Measurements from ENCODE around the gene MIEN1.
"Not testable (repeated sequence)": the region's sequence is repeated elsewhere in the genome, so short reads cannot be mapped to it uniquely, and the experiment has no call there.

Gene MIEN1

GRCh38 chr17:39738983-39739884 lies 8.9 kb upstream of the MIEN1 start:
- peak; percentile 91 for DNase-seq

- peak; percentile 64 for DNase-seq
Observed at GRCh38 chr17:39738568-39738901, 8.2 kb upstream of the MIEN1 start.

GRCh38 chr17:39737760-39738567 lies 7.6 kb upstream of the MIEN1 start, which contains the start of gene GRB7:
TSS of gene GRB7 (plus strand) at chr17:39737938. CDS start at chr17:39742302, 4,364 bp downstream.
- peak; percentile 90 for DNase-seq

GRCh38 chr17:39737206-39737759 lies 7.0 kb upstream of the MIEN1 start:
- no peak for DNase-seq

GRCh38 chr17:39736319-39737165 lies 6.2 kb upstream of the MIEN1 start:
- DNase-seq, result no peak

- no peak for DNase-seq
Observed at GRCh38 chr17:39735882-39736281, 5.5 kb upstream of the MIEN1 start.

GRCh38 chr17:39732586-39732985 lies 2.3 kb upstream of the MIEN1 start:
- DNase-seq, result no peak

- no peak for DNase-seq
Observed at GRCh38 chr17:39729280-39729851, 966 bp downstream of the MIEN1 start.

- DNase-seq, result no peak
Observed at GRCh38 chr17:39727556-39727955, 2.8 kb downstream of the MIEN1 start.

GRCh38 chr17:39726617-39727016 lies 3.7 kb downstream of the MIEN1 start:
- no peak for DNase-seq

GRCh38 chr17:39725923-39726322 lies 4.4 kb downstream of the MIEN1 start:
- not testable (repeated sequence) for DNase-seq

- DNase-seq, result no peak
Observed at GRCh38 chr17:39724731-39725130, 5.6 kb downstream of the MIEN1 start.

- no peak for DNase-seq
Observed at GRCh38 chr17:39722965-39723848, 7.1 kb downstream of the MIEN1 start.

- DNase-seq, result no peak
Observed at GRCh38 chr17:39722104-39722503, 8.2 kb downstream of the MIEN1 start.

GRCh38 chr17:39719563-39720355 lies 10.6 kb downstream of the MIEN1 start:
- DNase-seq, result no peak

GRCh38 chr17:39717660-39718059 lies 12.7 kb downstream of the MIEN1 start:
- no peak for DNase-seq

GRCh38 chr17:39716879-39717536 lies 13.3 kb downstream of the MIEN1 start:
- no peak for DNase-seq

GRCh38 chr17:39716073-39716818 lies 14.1 kb downstream of the MIEN1 start:
- no peak for DNase-seq
